ENCODE data around the gene FGD2.

- TF ChIP-seq ZNF560 (tag by site-specific recombination; IDR thresholded peaks at IDR 0.05; ENCODE audit: borderline replicate concordance) (no peak), ZNF707 (tag by site-specific recombination; IDR thresholded peaks at IDR 0.05) (no peak), AEBP2 (tag by site-specific recombination; IDR thresholded peaks at IDR 0.05; ENCODE audit: borderline replicate concordance) (no peak), ZNF530 (tag by site-specific recombination; IDR thresholded peaks at IDR 0.05; ENCODE audit: low read depth) (no peak), CTCF (tag by site-specific recombination; IDR thresholded peaks at IDR 0.05) (no peak), HOXC10 (CRISPR knock-in tag; IDR thresholded peaks at IDR 0.05) (no peak), ZNF398 (tag by site-specific recombination; IDR thresholded peaks at IDR 0.05) (no peak), ZNF580 (tag by site-specific recombination; IDR thresholded peaks at IDR 0.05) (no peak), ZBTB17 (tag by site-specific recombination; IDR thresholded peaks at IDR 0.05) (no peak)
These were observed 41.8 kb upstream of the FGD2 start for GRCh38 chr6:36963451-36964290.

All from HEK293 (cell line).